NCI-H345 treated with DMSO at 0.1 percent for 48 hours (cell line): Measurements from ENCODE around the gene DKC1.
"Not testable (repeated sequence)": the region's sequence is repeated elsewhere in the genome, so short reads cannot be mapped to it uniquely, and the experiment has no call there.

Source experiments
- DNase-seq: peaks from one replicate; lab custom pipeline; 2025; ENCODE audit not compliant: unreplicated experiment; lab: John Stamatoyannopoulos, UW

Gene DKC1

DNA sequence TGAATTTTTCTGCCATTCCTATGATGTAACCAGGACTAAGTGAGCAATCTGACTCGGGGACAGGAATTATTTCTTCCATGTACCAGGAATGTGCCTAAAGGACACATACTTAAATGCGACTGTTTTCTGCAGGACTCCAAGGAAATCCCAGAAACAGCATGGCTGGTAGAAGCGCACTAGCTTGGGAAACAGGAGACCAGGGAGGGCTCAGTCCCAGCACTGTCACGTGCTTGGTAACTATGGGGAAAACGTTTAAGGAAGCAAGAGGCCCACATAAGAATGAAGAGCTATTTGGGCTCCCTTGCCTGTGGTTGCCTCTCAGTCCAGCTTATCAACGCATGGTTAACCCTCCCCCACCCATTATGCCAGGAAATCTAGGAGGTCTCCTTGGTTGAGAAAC, 23.1 kb downstream of the DKC1 start:
- DNase-seq = no peak

DNA sequence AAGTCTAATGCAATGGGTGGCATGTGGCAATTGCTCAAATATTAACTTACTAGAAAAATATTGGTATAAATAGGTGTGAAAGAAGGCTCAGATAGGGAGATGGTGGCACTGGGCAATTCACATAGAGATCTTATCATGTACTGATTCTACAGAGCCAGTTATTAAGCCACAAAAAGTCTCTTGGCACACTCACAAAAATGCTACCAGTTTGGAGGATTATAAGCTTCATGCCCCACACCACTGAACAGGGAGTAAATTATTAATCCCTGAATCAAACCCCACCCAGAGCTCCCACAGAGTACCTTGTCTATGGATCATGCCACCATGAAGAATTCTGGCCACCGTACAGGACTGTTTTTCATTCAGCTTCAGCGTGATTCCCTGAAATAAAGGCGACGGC, 28.8 kb downstream of the DKC1 start:
- DNase-seq = no peak

DNA sequence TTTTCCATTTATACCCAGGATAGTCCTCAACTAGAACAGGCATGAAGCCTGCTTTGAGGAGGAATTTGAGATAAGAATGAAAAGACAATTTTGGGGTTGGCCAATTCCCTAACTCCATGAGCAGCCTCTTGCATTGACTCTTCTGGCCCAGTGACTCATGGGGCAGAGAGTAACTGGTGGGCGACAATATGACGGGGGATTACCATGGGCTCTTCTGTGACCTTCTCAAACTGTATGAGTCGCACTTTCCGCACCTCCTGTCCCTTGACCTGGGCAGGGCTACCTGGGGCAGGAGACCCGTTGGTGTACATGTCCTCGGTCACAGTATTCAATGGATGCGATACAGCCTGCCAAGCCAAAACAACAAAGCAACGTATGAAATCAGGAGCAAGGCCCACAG, 29.3 kb downstream of the DKC1 start:
- no peak for DNase-seq

DNA sequence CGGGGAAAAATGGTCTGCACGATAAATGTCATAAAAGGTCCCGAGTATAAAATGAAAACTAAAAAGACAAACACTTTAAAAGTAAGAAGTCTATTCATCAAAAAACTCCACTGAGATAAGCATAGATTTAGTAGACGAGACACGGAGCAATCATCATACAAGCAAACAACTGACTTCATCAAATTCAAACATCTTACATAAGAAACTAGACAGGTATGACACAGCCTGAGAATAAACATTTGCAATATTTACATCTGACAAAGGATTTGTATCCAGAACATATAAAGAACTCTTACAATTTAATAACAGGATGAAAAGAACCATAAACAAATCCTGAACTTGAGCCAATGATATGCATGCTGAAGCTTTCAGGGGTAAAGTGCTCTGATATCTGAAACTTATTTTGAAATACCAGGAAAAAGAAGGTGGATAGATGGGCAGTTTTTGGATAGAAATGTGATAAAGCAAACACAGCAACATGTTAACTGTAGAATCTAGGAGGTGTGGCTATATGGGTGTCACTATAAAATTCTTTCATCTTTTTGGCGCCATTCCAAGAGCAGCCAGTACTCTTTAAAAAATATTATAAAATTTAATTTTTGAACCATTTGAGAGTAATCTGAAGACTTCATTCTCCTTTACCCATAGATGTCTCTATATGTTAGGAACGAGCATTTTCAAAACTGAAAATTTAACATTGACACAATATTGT, 30.6 kb downstream of the DKC1 start:
- no peak for DNase-seq

DNA sequence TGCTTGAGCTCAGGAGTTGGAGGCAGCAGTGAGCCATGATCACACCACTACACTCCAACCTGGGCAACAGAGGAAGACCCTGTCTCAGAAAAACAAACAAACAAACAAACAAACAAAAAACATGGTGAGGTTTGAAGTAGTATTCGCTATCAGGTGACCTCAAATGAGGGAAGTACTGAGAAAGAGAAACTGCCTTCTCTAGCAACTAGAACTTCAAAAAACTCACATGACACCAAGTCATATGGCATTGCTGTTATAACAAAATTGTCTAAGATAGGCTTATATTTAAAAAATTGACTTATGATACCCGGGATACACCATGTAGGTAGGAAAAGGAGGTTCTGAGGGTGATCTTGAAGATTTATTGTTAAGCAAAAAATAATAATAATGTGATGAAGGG, 32.4 kb downstream of the DKC1 start:
- DNase-seq = no peak

DNA sequence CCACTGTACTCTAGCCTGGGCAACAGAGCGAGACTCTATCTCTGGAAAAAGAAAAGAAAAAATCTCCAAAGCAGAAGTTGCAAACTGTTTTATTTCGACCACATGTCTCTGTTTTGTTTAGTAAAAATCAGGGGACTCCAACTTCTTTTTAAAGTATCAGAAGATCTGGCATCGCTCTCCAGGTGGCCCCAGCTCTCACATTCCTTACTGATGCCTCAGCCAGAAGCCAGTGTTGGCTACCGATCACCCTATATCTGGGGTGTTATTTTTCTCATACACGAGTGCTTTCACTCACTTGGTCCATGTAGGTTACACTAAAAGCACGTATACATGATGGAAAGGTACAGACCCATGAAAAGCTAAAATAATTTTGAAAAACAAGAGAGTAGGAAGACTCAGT, 34.3 kb downstream of the DKC1 start:
- no peak for DNase-seq

DNA sequence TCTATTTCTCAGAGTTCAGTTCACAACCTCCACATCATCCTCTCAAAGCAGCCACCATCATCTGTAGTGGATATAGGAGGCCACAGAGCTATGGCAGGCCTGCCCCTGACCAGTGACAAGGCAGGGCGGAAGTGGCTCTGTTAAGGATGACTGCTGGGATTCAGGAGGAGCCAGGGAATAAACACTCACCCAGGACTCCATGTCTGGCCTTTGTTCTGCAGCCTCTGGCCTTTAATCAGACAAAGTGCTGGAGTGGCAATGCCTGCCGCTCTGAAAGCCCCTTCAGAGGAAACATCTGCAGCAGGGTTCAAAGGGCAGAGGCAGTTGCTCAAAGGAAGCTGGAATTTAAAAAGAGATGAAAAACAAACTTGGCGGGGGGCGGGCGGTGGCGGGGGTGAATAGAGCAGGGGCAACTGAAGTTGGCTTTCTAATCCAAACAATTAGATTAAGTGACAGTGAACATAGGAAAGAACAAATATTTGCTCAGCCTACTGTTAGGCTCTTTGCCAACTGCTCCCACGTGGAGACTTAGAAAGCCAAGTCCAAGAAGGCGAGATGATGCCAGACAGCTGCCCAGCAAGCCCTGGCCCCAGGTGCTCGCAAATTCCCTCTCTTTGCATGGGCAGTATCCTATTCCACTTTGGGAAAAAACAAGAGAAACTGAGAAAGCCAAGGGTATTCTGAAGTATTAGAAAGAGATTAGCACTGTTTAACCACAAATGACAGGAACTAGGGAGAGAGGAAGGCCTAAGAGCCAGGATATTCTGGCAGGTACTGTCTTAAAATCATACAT, 37.1 kb downstream of the DKC1 start:
- peak; percentile 88 for DNase-seq

DNA sequence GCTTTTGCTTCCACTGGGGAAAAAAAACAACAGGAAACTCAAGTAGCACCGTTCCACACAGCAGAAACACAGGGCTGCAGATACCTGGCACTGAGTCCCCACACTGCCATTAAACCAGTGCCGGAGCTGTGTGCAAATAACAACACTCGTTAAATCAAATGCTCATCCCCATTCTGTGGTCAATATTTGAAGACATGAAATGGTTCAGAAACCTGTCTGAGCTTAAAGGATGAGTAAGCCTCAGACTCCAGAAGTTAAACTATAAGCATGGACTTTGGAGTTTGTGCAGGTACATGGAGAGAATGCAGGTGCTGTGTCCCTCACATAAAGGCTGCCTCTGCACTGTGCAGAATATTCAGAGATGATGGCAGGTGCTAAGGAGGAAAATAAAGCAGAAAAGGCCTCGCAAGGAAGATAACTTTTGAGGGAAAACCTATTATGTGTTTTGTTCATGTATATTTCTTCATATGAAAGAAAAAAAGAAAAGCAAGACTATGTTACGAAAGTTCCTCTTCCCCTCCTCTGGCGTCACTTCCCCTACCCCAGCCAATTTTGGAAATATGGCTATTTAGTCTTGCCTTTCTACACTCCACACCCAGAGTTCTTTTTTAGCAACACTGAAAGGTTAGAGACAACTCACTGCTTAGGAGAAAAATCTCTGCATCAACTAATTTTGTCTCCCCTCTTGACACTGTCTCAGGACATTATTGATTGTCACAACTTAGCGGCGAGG, 38.0 kb downstream of the DKC1 start:
- DNase-seq = no peak

DNA sequence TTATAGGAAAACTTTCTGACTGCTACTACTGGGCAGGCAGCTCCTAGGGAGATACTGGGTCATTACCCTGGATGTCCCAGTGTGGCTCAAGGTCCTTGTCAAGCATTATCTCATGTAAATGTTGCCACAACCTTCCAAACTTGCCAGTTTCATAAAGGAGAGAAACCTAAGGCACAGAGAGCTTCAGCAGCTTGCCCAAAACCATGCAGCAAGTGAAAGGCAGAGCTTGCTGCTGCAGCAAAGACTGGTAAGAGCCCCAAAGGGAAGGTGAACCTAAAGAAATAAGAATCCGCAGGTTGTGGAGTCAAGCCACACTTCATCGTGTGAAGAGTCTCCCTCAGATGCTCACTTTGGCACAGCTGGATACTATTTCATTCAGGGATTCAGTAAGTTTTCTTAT, 40.3 kb downstream of the DKC1 start:
- DNase-seq = no peak

DNA sequence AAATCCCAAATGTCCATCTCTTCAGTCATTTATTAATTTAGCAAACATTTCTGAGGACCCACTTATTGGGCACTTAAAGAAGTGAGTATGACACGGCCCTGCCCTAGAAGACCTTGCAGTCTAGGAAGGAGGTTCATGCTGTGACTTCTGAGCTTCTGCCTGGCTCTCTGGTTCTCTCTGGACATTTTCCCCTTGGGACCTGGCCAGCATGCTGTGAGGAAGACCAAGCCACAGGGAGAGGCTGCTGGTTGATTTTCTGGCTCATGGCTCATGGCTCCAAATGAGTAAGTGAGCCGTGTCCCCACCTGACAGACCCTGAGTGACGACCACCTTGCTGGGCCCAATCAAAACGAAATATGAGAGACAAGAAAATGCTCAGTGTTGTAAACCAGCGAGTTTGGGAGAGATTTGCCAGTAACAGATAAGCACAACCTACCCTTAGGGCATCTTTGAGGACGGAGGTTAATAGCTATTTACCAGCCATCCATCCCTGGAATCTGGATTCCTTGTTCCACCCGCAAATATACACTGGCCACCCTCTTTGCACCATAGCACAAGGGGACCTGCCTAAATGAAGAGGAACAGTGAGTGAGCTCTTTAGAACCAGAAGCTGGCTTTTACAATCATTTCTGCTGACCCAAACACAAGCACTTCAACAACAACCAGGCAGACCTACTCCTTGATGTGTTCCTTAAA, 41.7 kb downstream of the DKC1 start:
- no peak for DNase-seq

DNA sequence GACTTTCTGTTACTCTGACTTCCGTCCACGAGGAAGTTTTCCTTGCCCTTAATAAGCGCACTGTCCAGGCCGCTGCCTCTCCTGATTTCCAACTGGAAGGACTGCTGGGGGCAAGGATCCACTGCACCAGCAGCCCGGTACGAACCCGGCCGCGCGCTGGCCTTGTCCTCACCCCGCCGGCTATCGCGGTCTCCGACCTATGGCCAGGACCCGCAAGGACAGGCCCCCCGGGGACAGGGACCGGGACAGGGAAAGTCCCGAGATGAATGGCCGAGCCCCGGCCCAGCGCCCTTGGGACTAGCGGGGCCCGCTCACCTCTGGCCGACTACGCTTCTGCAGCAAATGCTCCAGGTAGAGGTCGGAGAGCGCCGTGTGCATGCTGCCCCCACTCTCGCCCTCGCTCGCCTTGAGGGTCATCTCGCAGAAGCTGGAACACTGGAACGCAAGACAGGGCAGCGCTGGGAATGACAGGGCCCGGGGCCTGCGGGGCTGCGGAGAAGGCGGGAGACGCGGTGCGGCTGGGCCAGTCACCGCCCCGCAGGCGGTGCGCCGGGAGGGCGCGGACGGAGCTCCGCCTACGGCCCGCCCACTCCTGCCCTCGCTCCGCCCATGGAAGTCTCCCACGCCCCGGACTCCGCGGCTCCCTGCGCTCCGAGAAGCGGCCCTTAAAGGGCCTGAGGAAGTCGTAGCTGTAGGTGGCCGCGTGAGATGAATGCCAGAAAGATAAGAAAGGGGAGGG, 42.5 kb downstream of the DKC1 start, which contains the start of gene MPP1:
TSS of gene MPP1 (minus strand) at position 529 of the 739 bp plus-strand sequence. CDS start at position 417, 112 bp downstream.
- peak; percentile 20 for DNase-seq

DNA sequence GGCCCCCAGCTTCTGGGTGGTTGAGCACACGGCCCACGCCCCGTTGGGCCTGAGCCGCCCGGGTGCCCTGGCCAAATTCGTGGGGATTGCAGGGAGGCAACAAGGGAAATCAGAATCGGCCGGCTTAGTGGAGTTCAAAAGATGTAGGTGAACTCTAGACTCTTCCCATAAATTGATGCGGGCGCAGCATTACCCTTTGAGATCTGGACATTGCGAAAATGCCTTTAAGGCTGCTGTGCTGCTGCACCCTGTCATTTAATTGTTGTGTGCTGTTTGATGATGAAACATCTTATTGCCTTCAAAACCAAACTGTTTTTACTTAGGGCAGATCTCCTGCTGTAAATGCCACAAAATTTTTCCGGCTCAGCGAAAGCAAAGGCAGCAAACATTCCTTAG, 43.0 kb downstream of the DKC1 start:
- DNase-seq = no peak

DNA sequence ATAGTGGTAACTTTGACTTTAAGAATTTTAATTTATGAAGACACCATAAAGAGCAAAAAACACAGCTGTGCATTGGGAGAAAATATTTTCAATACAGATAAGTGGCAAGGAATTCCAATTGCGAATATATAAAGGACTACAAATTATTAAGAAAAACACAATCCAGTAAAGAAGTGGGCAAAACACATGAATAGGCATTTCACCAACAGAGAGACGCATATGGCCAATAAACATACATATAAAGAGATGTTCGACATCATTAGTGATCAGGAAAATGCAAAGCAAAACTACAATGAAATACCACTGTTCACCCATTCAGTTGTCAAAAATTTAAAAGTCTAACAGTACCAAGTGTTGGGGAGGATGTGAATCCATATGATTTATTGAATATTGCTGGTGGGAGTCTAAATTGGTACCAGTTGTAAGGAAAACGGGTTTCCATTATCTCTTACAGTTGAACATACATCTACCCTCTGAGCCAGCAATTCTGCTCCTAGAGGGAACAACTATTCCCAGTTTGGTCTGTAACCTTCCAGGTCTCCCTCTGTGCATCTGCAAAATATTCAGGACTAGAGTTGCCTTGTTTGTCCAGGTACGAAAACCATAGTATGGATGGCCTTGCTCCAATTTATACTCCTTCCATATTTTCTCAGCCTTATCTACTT, 44.3 kb downstream of the DKC1 start:
- DNase-seq = no peak

DNA sequence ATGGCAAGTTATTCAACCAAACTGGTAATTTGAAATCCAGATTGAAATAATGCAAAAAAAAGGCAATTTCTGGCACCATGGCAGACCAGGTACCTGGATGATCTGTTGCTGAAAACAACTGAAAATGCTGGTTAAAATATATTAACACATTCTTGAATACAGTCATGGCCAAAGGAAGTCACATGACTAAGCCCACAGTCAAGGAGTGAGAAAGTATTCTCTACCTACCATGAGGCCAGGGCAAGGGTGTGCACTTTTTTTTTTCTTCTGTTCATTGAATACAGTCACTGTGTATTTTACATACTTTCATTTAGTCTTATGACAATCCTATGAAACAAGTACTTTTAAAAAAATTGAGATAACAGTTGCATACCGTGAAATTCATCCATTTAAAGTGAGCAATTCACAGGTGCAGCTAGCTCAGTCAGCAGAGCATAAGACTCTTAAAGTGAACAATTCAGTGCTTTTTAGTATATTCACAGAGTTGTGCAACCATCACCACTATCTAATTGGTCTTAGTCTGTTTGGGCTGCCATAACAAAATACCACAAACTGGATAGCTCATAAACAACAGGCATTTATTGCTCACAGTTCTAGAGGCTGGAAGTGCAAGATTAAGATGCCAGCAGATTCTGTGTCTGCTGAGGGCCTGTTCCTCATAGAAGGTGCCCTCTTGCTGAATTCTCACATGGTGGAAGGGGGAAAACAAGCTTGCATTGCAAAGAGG, 47.4 kb downstream of the DKC1 start:
- DNase-seq = no peak

DNA sequence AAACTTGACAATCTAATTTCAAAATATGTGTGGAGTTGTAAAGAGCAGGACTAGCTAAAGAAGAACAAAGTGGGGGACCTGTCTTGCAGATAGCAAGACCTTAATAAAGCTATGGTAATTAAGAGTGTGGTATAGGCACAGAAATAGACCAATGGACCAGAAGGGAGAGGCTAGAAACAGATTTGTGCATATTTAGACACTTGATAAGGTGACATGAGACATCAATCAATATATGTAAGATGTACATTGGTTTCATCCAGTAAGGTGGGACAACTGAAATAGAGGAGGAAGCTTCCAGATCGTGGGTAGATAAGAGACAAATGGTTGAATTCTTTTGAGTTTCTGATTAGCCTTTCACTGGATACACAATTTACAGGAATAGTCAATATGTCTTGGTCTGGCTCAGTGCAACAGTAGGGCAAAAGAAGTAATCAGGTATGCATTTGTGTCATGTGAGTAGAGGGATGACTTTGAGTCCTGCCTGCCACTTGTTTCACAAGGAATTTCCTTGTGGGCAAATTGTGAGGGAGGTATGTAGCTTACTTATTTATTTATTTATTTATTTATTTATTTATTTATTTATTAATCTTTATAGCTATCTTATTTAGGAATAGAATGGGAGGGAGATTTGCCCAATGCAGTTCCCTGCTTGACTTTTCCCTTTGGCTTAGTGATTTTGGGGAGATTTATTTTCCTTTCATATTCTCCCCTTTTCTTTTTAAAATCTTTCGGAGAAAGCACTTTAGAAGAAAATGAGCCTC, 49.9 kb downstream of the DKC1 start:
- no peak for DNase-seq

DNA sequence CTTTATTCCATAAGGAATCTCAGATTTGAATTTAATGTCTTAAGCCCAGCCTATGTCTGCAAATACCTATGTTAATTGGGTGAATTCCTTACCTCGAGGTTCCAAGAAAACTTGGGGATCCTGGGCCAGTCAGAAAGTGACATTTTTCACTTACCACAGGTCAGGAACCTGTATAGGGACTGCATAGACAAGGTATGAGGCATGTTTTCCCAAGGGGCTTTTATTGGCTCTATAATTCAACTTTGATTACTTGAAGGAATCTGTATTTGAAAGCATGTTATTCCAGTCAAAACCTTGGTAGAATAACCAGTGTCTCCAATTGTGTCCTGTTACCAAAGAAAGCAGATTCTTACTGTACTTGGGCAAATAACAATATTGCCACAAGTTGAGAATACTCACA, 51.1 kb downstream of the DKC1 start:
- no peak for DNase-seq

DNA sequence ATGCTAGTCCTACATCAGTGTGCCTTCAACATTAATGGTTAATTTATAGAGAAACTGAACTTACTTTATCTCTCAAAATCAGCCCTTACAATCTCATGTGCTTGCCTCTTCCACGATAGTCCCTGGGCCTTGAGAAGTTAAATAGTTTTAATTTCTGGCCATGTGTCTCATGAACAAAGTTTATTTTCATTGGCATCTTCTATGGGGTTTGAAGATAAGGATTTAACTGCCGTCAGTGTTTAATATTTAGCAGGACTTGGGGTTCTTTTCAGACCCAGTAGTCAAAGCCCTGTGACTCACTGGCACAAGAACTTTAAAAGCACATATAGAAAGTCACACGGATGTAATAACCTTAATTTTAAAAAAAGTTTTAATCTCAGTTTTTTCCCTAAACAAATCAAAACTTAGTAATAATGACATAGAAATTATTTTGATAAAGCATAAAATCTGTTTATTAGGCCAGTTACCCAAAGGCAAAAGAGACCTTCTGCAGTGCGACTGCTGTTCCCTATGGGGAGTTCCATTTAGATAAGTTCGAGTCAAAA, 52.7 kb downstream of the DKC1 start:
- no peak for DNase-seq

DNA sequence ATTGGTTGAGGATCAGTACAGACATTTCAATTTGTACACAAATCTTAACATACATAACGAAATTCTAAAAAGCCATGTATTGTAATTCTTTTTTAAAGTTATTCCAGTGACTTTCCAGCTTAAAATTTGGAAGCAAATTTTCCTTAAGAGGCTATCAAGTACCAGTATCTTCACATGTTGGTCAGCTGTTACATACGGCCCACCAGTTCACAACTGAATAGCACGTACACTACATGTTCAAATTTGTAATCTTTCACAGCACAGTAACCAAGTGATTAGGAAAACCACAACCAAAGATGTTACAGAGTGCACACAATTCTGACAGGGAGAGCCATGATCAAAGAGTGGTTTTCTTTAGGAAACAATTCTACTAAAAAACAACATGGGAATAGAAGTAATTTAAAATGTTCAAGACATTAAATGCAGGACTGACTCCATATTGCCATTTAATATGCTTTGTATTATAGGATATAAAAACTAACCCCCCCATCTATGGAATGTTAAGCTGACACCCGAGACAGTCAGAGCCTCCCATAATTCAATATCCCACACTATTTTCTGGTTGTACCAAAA, 53.7 kb downstream of the DKC1 start:
- DNase-seq = not testable (repeated sequence)
